Activated CD4-positive, CD25-positive, alpha-beta regulatory T cell treated with anti-CD3 and anti-CD28 coated beads, Interleukin-2, amount 50 U/mL, for 24 hours (primary cell): ENCODE measurements around the gene SEC16A.
A peak's percentile ranks its signal among the peaks of the same experiment; 100 is the strongest.

Experiments
- ATAC-seq, 2 donors: fragments of 150-1000 bp; cut with Tn5 transposase; one replicate each; pipeline ENCODE4 v1.10.0; 2021; ENCODE audit warnings: mild to moderate bottlenecking in 1 of 2, moderate library complexity in 1 of 2

SEC16A gene

GRCh38 chr9:136519263-136520052 is 36.6 kb upstream of the SEC16A start:
- ATAC-seq = no peak

DNA sequence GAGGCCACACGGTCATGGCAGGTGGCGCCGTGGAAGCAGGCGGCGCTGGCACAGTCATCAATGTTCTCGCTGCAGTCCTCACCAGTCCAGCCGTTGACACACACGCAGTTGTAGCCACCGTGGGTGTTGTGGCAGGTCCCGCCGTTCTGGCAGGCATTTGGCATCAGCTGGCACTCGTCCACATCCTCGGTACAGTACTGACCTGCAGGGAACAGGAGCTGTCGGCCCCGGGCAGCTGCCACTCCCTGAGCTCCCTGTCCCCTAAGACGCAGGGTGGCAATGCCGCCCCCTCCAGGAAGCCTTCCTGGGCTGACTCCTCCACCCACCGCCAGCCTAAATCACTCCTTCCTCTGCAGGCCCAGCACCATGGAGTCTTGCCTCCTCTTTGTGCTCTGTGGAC is 35.8 kb upstream of the SEC16A start:
- no peak for ATAC-seq

- ATAC-seq = no peak
Observed at GRCh38 chr9:136517950-136518349, 35.1 kb upstream of the SEC16A start.

DNA sequence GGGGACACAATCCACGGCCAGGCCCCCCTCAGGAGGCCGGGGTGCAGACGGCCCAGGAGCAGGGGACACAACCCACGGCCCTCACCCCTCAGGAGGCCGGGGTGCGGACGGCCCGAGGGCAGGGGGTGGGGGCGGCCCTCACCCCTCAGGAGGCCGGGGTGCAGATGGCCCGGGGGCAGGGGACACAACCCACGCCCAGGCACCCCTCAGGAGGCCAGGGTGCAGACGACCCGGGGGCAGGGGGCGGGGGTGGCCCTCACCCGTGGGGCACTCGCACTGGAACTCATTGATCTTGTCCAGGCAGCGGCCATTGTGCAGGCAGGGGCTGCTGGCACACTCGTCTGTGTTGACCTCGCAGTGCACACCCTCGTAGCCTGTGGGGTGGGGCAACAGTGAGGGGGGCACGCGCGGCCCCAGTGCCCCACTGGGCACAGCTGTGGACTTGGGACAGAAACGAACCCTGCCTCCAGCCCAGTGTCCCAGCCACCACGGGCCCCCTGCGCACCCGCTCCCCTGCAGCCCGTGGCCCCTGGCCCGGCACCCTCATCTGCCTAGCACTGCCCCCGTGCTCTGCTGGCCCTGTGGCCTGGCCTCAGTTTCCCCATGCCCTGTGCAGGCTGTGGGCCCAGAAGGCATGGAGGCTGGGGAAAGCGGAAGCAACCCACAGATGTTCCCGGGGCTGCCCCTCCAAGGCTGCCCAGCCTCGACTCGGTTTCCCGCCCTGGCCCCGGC is 34.3 kb upstream of the SEC16A start:
- no peak for ATAC-seq

DNA sequence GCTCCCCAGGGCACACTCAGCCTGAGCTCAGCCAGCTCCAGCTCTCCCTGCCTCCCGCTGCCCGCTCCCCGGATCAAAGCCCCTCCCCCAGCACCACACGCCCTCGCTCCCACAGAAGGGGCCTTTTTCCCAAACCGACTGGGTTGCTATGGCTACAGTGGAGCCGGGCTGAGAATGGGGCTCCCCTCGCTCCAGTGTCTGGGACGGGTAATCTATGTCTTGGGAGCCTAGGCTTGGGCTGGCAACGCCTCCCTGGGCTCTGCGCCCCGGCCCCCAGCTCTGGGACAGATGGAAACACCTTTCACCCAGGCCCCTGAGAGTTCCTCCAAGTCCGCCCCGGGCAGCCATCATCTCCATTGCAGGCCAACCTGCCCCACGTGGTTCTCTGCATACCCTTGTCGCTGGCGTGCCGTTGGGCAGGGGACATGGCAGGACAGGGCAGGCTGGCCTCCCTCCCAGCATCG is 33.4 kb upstream of the SEC16A start:
- ATAC-seq = no peak

DNA sequence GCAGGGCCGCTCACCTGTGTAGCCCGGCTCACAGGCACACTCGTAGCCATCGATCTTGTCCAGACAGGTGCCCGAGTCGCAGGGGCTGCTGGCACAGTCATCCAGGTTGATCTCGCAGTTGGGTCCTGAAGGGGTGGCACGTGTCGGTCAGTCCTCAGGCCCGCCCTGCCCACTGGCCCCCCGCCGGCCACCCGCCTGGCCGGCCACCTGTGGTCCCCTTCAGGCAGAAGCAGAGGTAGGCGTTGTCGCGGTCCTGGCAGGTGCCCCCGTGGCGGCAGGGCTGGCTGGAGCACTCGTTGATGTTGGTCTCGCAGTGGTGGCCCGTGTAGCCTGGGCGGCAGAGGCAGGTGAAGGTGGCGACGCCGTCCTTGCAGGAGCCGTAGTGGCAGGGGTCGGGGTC is 32.4 kb upstream of the SEC16A start:
- ATAC-seq = no peak

DNA sequence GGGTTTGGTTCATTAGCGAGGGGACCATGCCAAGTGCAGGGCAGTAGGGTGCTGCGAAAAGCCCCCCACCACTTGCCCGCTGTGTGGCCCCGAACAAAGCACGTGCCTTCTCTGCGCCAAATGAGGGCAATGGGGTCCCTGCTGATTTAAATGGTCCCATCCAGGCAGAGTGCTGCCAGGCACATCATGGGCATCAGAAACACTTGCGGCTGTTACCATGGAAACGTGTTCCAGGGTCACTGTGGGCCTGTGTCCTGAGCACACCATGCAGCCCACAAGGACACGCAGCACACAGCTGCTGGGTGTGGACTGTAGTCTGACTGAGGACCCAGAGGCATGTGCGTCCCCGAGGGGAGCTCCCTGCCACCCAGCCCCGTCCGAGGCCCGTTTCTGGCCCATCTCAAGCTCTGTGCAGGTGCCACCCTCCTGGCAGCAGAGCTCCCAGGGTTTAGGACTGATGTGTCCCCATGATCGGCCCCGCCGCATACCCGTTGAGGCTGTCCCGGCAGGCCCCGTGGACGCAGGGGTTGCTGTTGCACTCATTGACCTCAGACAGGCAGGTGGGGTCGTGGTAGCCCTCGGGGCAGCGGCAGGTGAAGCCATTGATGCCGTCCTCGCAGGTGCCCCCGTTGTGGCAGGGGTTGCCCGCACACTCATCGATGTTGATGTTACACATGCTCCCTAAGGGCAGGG is 31.3 kb upstream of the SEC16A start:
- no peak for ATAC-seq

DNA sequence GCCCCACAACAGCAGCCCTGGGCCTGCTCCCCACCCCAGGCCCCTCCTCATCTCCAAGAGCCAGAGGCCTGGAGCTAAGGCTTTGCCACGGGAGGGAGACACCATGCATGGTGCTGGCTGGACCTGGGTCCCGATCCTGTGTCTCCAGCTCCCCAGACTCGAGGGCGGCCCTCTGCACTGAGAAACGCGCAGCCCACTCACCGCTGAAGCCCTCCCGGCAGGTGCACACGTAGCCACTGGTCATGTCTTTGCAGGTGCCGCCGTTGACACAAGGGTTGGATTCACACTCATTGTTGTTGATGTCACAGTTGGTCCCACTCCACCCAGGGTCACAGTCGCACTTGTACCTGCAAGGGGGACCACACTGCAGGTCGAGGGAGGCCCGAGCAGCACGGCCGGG is 30.4 kb upstream of the SEC16A start:
- no peak for ATAC-seq

GRCh38 chr9:136512651-136513071 is 29.8 kb upstream of the SEC16A start:
- peak; percentile 49 to 65 for ATAC-seq

DNA sequence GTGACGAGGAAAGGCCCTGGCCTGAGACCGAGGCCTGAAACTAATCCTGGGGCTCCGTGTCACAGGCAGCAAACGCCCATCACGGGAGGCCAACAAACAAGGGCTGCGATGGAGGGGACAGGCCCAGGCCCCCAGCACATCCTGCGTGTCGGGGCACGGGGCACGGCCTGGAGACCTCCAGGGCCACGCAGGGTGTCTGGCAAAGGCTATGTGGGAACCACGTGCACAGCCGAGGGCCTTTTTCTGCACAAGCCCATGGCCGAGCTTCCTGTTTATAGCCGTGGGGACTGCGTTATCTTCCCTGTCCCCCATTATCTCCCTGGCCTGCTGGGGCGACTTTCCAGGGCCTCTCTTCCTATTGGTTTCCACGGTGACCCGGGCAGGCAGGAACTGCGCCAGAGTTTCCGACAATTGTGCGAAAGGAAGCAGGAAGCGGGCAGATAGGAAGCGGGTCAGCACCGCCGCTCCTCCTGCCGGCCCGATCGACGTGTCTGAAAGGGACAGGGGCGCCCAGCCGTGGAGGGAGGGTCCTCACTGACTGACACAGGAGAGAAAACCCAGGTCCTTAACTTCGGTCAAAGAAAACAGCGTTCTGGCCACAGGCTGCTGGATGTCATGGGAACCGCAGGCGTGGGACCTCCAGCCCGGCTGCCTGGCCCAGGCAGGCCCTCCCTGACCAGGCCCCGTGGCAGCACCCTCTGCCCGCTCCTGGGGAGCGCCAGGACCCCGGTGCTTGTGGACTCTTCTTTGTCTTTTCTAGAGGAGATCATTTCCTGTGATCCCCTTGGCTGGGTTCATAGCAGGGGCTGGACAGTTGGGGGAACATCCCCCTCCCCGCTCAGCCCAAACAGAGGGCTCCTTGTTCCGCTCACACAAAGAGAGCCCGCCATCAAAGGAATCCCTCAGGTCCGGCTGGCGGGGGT is 29.1 kb upstream of the SEC16A start:
- no peak for ATAC-seq

- no peak for ATAC-seq
Observed at GRCh38 chr9:136511144-136511669, 28.4 kb upstream of the SEC16A start.

- ATAC-seq = no peak
Observed at GRCh38 chr9:136510561-136510960, 27.7 kb upstream of the SEC16A start.

DNA sequence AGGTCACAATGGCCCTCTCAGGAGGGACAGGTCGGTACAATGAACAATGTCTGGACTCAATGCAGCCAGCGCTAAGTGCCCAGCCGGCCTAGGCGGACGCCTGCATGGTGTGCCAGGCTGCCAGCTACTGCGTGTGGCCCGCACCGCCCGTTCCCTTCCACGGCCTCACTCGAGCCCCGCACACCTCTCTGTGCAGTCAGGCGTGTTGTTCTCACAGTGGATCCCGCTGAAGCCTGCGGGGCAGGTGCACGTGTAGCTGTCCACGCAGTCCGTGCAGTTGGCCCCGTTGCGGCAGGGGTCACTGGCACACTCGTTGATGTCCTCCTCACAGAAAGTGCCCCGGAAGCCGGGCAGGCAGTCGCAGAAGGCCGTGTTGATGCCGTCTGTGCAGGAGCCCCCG is 26.7 kb upstream of the SEC16A start:
- no peak for ATAC-seq

- no peak for ATAC-seq
Observed at GRCh38 chr9:136508729-136509500, 26.1 kb upstream of the SEC16A start.

- ATAC-seq = no peak
Observed at GRCh38 chr9:136507992-136508375, 25.1 kb upstream of the SEC16A start.

- ATAC-seq = no peak
Observed at GRCh38 chr9:136507221-136507991, 24.6 kb upstream of the SEC16A start.

- no peak for ATAC-seq
Observed at GRCh38 chr9:136506425-136506824, 23.6 kb upstream of the SEC16A start.

- no peak for ATAC-seq
Observed at GRCh38 chr9:136505406-136506403, 22.9 kb upstream of the SEC16A start.
